Activated CD4-positive, CD25-positive, alpha-beta regulatory T cell treated with anti-CD3 and anti-CD28 coated beads, Interleukin-2, amount 50 U/mL, for 24 hours (primary cell): ENCODE data around the gene IFNLR1.
"Not testable (repeated sequence)": the region's sequence is repeated elsewhere in the genome, so short reads cannot be mapped to it uniquely, and the experiment has no call there.

Experiments used
- ATAC-seq, 2 donors: fragments of 150-1000 bp; cut with Tn5 transposase; one replicate each; pipeline ENCODE4 v1.10.0; 2021; ENCODE audit warnings: mild to moderate bottlenecking in 1 of 2, moderate library complexity in 1 of 2

Gene IFNLR1

GRCh38 chr1:24186993-24187790 is at the start of gene IFNLR1:
Gene IFNLR1 (minus strand): TSS chr1:24187289. CDS start chr1:24187248, 41 bp downstream.
- ATAC-seq = peak; percentile 76 to 79

- ATAC-seq = peak; percentile 97 to 99
These were observed 49.1 kb upstream of the IFNLR1 start for GRCh38 chr1:24235921-24236788.

- no peak for ATAC-seq
These were observed 46.9 kb upstream of the IFNLR1 start for GRCh38 chr1:24233684-24234600.

- no peak for ATAC-seq
These were observed 44.6 kb upstream of the IFNLR1 start for GRCh38 chr1:24231701-24232100.

GRCh38 chr1:24228311-24228710 is 41.2 kb upstream of the IFNLR1 start:
- ATAC-seq = peak in 1 of 2 donors; percentile 36

GRCh38 chr1:24226749-24227148 is 39.7 kb upstream of the IFNLR1 start:
- ATAC-seq = no peak

GRCh38 chr1:24224761-24225160 is 37.7 kb upstream of the IFNLR1 start:
- no peak for ATAC-seq

- no peak for ATAC-seq
These were observed 37.0 kb upstream of the IFNLR1 start for GRCh38 chr1:24224086-24224485.

- no peak for ATAC-seq
These were observed 35.7 kb upstream of the IFNLR1 start for GRCh38 chr1:24222793-24223192.

- ATAC-seq = no peak
These were observed 35.0 kb upstream of the IFNLR1 start for GRCh38 chr1:24222008-24222605.

- ATAC-seq = no peak
These were observed 34.2 kb upstream of the IFNLR1 start for GRCh38 chr1:24221246-24221645.

GRCh38 chr1:24216276-24217074 is 29.4 kb upstream of the IFNLR1 start:
- no peak for ATAC-seq

- ATAC-seq = no peak
These were observed 28.2 kb upstream of the IFNLR1 start for GRCh38 chr1:24215226-24215814.

GRCh38 chr1:24212376-24212775 is 25.3 kb upstream of the IFNLR1 start:
- no peak for ATAC-seq

- no peak for ATAC-seq
These were observed 23.1 kb upstream of the IFNLR1 start for GRCh38 chr1:24210195-24210627.

GRCh38 chr1:24209097-24209496 is 22.0 kb upstream of the IFNLR1 start:
- no peak for ATAC-seq

- ATAC-seq = no peak
These were observed 20.6 kb upstream of the IFNLR1 start for GRCh38 chr1:24207709-24208108.

GRCh38 chr1:24207395-24207687 is 20.3 kb upstream of the IFNLR1 start:
- not testable (repeated sequence) for ATAC-seq

- no peak for ATAC-seq
These were observed 19.7 kb upstream of the IFNLR1 start for GRCh38 chr1:24206516-24207394.

- no peak for ATAC-seq
These were observed 19.0 kb upstream of the IFNLR1 start for GRCh38 chr1:24206083-24206464.
